Suprapubic skin (tissue), 3 donors: Measurements from ENCODE around the gene OSER1.

ENCODE experiments used
- CTCF ChIP-seq, 2 donors: fragments of 200-600 bp in 1 of 2; fragments of 450-650 bp in 1 of 2; sonication (generic) in 1 of 2; IDR thresholded peaks; one replicate each; pipeline ENCODE4 v1.5.1; 2016 to 2019; ENCODE audit warnings: antibody characterized with exemption in 2 of 2, mild to moderate bottlenecking in 1 of 2, moderate library complexity in 1 of 2
- EP300 ChIP-seq: sonication (generic); formaldehyde crosslinking; IDR thresholded peaks from one replicate; pipeline ENCODE4 v1.6.1; 2017; ENCODE audit warnings: antibody characterized with exemption
- POLR2A ChIP-seq, 2 donors: fragments of 450-650 bp; IDR thresholded peaks; one replicate each; pipeline ENCODE4 v1.6.1; 2017; ENCODE audit warnings: antibody characterized with exemption in 2 of 2, mild to moderate bottlenecking in 2 of 2, moderate library complexity in 2 of 2

DNA sequence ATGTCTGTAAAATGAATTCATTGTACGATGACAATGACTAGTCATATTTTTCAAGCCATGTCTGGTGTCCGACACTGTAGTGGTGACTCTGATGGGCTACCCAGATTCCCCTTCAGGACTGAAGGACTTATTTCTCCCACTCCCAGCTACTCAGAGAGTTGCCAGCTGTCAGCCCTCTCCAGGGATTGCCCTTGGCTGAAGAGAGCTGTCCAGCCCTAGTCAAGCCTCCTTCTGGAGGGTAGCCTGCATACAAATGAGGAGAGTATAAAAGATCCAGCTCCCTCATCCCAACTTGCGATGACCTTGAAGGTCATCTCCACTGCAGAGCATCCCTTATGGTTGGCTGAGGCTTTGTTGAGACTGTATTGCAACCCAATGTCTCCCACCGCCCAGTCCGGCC is 53.5 kb downstream of the OSER1 start:
- TF ChIP-seq CTCF (IDR thresholded peaks at IDR 0.05) (no peak), EP300 (no peak), POLR2A (IDR thresholded peaks at IDR 0.05) (no peak)
